Mucosa of descending colon (tissue), 3 donors: ENCODE results near the gene CD300LD. TPM values are rescaled to one million over a fixed set of nuclear protein-coding genes. Genes with fewer than 3 reads are reported as not detected.
A peak's percentile ranks its signal among the peaks of the same experiment; 100 is the strongest.
"Not testable (repeated sequence)": the region's sequence is repeated elsewhere in the genome, so short reads cannot be mapped to it uniquely, and the experiment has no call there.

Experiments used
- ATAC-seq: fragments of 200-7000 bp; cut with Tn5 transposase; one replicate; pipeline ENCODE4 v1.9.1; 2020; ENCODE audit warnings: mild to moderate bottlenecking, moderate library complexity
- DNase-seq, 3 donors: peaks; one replicate each; pipeline ENCODE4 v3.0.0-alpha.2; 2020
- H3K36me3 ChIP-seq: fragments of 200-600 bp; one replicate; pipeline ENCODE4 v1.8.0; 2021; ENCODE audit warnings: low read depth, mild to moderate bottlenecking
- H3K4me1 ChIP-seq: fragments of 200-600 bp; one replicate; pipeline ENCODE4 v1.8.0; 2021; ENCODE audit warnings: low read depth, mild to moderate bottlenecking
- H3K4me3 ChIP-seq: fragments of 200-600 bp; one replicate; pipeline ENCODE4 v1.8.0; 2021; ENCODE audit warnings: mild to moderate bottlenecking
- H3K9me3 ChIP-seq: fragments of 200-600 bp; one replicate; pipeline ENCODE4 v1.8.0; 2021; ENCODE audit warnings: mild to moderate bottlenecking
- intact Hi-C, 2 donors: fragments of 100-400 bp; cut with DNase I in 1 of 2; cut with micrococcal nuclease in 1 of 2; formaldehyde crosslinking; loops; one replicate each; pipeline versions ENCODE4 v1.11.0 to v1.11.1; 2022; cut with DNase I, micrococcal nuclease
- total RNA-seq, 3 donors: library from RNA; stranded (reverse); fragmentation: NEBNext Ultra II Directional in 2 of 3; extraction: Animal tissue kit (Norgen Biotek cat#: 25700) in 2 of 3; gene quantifications; one replicate each; pipeline versions ENCODE4 v1.2.1 to v1.2.4, GENCODE V29; 2021 to 2023
- TF ChIP-seq, protein P1 (sequence below): fragments of 200-600 bp; IDR thresholded peaks from one replicate; pipeline ENCODE4 v1.8.0; 2022; ENCODE audit warnings: antibody characterized with exemption, mild to moderate bottlenecking
- donor health status: DM: no; HTN: no; CAD: no; lungs with moderate emphysema.
- donor health status: DM: no; HTN: no; CAD: no.
- donor health status: DM: no; HTN: yes; CAD: no.

Gene CD300LD
- total RNA-seq, 3 donors from 2014 or later, result not detected

DNA sequence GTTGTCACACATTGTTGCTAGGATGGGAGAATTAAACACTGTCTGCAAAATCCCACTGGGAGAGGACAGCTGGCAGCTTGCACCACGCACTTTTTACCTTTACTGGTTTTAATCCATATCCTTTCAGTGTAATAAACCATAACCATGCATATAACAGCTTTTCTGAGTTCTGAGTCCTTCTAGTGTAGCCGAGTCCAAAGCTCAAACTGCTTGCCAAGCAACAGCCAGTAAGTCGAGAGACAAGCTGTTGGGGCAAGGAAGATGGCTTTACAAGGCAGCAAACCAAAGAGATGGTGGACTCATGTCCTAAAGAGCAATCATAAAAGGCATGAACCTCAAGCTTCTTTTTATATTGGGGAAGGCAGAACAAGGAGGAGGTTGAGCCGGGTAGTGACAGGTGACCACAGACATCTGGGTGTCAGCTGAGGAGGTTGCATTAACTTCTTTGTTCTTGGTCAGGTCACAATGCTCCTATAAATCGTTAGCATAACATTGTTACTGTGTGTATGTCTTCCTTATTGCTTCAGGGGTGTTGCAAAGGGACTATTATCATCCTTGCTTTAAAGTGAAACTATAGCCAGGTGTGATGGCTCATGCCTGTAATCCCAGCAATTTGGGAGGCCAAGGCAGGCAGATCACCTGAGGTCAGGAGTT is 17.5 kb downstream of the CD300LD start:
- DNase-seq (peak in 1 of 3 donors; percentile 27), ATAC-seq (peak; percentile 94)
- Histone ChIP-seq H3K36me3 (no peaks in the 10 kb centered on the region), H3K4me3 (no peak overlapping the region), H3K4me1 (no peaks in the 10 kb centered on the region), H3K9me3 (no peaks in the 10 kb centered on the region)
- intact Hi-C loops, result no loop called here
- TF ChIP-seq, protein P1, sequence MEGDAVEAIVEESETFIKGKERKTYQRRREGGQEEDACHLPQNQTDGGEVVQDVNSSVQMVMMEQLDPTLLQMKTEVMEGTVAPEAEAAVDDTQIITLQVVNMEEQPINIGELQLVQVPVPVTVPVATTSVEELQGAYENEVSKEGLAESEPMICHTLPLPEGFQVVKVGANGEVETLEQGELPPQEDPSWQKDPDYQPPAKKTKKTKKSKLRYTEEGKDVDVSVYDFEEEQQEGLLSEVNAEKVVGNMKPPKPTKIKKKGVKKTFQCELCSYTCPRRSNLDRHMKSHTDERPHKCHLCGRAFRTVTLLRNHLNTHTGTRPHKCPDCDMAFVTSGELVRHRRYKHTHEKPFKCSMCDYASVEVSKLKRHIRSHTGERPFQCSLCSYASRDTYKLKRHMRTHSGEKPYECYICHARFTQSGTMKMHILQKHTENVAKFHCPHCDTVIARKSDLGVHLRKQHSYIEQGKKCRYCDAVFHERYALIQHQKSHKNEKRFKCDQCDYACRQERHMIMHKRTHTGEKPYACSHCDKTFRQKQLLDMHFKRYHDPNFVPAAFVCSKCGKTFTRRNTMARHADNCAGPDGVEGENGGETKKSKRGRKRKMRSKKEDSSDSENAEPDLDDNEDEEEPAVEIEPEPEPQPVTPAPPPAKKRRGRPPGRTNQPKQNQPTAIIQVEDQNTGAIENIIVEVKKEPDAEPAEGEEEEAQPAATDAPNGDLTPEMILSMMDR, result no peak

- H3K36me3 ChIP-seq, intact Hi-C loops, DNase-seq, H3K4me1 ChIP-seq, H3K4me3 ChIP-seq, H3K9me3 ChIP-seq, ATAC-seq: not testable (repeated sequence)
These were observed 18.4 kb downstream of the CD300LD start for GRCh38 chr17:74573635-74574034.

GRCh38 chr17:74573169-74573568 is 18.9 kb downstream of the CD300LD start:
- no peaks in the 10 kb centered on the region for H3K9me3 ChIP-seq
- H3K4me3 ChIP-seq, result no peak overlapping the region
- TF ChIP-seq, protein P1, result no peak
- H3K4me1 ChIP-seq, result no peaks in the 10 kb centered on the region
- H3K36me3 ChIP-seq, result no peaks in the 10 kb centered on the region
- ATAC-seq (no peak), DNase-seq (no peak)
- intact Hi-C loops, result no loop called here

DNA sequence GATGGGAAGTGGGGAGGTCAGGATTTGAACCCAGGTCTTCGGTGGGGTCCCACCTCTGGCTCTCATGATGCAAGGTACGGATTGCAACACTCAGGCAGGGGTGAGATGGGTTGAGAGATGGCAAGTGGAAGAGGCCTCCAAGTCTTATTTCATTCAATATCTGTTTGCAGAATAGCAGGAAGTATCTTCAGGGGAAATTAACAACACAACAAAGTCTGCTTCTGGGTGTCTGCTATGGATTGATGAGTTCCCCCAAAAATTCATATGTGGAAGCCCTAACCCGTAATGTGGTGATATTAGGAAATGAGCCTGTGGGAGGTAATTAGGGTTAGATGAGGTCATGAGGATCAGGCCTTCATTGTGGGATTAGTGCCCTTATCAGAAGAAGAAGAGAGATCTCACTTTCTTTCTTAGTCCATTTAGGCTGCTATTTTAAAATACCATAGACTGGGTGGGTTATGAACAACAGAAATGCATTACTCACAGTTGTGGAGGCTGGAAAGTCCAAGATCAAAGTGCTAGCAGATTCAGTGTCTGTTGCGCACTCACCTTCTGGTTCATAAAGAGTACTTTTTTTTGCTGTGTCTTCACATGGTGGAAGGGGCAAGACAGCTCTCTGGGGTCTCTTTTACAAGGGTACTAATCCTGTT is 20.3 kb downstream of the CD300LD start:
- H3K4me1 ChIP-seq, result no peaks in the 10 kb centered on the region
- no peak for ATAC-seq
- no peaks in the 10 kb centered on the region for H3K9me3 ChIP-seq
- intact Hi-C loops, result no loop called here
- H3K4me3 ChIP-seq, result no peak overlapping the region
- DNase-seq, result no peak
- H3K36me3 ChIP-seq, result no peaks in the 10 kb centered on the region
- TF ChIP-seq, protein P1, result no peak

- intact Hi-C loops, result no loop called here
- TF ChIP-seq, protein P1, result no peak
- Histone ChIP-seq H3K36me3 (no peaks in the 10 kb centered on the region), H3K9me3 (no peaks in the 10 kb centered on the region), H3K4me1 (no peaks in the 10 kb centered on the region), H3K4me3 (no peak overlapping the region)
- DNase-seq (peak in 2 of 3 donors; percentile 44 to 75), ATAC-seq (peak; percentile 55)
These were observed 22.8 kb downstream of the CD300LD start for GRCh38 chr17:74569020-74570003.
